Hematopoietic multipotent progenitor cell treated with erythropoietin and hydrocortisone succinate and interleukin-3 and kit ligand, for 6 days (in vitro differentiated cells): ENCODE data around the gene VASH2.
A peak's percentile ranks its signal among the peaks of the same experiment; 100 is the strongest.

Experiments
- DNase-seq: peaks from one replicate; pipeline ENCODE4 v3.0.0-alpha.2; 2015

VASH2 gene

DNA sequence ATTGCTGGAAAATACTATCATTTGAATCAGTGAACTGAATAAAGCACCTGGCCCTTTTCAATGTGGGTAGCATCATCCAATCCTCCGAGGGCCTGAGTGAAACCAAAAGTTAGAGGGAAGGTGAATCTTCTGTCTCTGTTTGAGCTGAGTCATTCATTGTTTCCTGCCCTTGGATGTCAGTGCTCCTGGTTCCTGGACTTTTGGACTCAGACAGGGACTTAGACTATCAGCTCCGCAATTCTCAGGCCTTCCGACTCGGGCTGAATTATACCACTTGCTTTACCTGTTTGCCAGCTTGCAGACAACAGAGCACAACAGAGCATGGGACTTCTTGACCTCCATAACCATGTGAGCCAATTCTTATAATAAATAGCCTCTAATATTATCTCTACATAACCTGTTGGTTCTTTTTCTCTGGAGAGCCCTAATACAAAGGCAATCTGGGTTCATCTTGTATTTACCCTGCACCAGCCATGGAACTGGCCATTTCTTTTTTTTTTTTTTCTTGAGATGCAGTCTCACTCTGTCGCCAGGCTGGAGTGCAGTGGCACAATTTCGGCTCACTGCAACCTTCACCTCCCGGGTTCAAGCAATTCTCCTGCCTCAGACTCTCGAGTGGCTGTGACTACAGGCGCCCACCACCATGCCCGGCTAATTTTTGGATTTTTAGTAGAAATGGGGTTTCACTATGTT, 19.2 kb upstream of the VASH2 start:
- no peak for DNase-seq

DNA sequence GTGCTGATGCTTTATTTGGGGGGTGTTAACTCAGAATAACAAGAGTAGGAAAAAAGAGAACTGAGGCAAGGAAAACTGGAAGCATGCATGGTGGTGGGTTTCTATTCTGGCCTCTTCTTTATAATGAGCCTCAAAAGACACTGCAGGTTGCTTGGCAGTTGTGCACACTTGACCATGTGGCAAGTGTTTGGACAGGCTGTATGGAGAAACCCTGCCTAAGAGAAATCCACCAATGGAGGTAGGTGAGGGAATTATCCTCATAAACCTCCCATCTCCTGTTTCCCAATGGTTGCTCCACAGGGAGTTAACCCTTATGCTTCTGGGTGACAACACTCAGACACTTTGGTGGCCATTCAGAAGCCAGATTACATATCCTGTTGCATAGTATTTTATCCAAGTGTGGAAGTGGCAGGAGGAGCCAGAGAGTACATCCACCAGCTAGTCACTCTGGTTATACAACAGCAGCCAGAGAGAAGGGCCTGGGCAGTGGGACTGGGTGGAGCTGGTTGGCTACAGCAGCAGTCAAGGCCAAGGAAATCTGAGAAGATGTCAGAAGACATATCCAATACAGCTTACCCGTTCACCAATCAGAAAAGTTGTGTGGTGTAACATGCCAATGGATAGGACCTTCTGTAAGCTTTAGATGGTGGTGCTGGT, 16.4 kb upstream of the VASH2 start:
- no peak for DNase-seq

DNA sequence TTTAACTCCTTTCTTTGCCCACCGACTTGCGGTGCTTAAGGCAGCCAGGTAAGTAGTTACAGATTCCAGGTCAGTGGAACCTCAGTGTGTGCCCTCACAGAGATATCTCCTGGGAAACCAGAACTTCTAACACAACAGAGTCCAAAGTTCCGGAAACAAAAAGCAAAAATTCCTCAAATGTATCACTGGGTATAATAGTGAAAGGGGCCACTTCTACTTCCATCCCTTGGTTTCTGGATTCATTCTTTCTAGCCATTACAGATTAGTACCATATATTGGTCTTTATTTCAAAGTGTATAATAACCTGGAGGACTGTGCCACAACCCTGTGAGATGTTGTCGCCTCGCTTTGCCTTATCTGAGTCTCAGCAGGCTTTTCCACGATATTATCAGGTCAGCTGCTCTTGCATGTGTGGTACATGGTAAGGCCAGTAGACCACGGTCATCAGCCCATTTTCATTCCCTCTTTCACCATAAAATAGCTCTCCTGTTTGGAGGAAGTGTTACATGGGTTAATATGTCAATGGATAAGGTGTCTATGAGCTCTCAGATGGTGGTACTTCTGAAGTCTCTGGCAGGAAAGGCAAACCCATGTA, 14.9 kb upstream of the VASH2 start:
- DNase-seq = peak; percentile 24

DNA sequence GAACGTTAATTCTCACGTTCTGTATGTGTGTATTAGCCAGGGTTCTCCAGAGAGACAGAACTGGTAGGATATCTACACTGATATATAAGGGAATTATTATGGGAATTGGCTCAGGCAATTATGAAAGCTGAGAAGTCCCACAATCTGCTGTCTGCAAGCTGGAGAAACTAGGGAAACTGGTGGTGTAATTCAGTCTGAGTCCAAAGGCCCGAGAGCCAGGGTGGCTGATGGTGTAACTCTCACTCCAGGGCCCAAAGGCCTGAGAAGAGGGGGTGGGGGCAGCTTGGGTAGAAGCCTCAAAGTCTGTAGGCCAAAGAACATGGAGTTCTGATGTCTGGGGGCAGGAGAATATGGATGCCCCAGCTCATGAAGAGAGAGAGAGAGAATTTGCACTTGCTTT, 13.3 kb upstream of the VASH2 start:
- no peak for DNase-seq

DNA sequence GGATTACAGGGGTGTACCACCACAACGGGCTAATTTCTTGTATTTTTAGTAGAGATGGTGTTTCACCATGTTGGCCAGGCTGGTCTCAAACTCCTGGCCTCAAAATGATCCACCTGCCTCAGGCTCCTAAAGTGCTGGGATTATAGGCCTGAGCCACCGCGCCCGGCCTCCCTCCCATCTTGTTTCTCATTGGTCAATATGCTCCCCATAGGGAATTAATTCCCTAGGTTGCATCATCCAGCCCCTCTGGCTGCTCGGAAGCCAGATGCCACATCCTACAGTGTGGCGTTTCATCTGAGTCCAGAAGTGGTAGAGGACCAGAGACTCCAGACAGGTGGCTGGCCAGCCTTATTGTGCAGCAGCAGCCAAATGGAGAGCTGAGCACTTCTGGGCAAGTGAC, 11.5 kb upstream of the VASH2 start:
- DNase-seq = no peak

DNA sequence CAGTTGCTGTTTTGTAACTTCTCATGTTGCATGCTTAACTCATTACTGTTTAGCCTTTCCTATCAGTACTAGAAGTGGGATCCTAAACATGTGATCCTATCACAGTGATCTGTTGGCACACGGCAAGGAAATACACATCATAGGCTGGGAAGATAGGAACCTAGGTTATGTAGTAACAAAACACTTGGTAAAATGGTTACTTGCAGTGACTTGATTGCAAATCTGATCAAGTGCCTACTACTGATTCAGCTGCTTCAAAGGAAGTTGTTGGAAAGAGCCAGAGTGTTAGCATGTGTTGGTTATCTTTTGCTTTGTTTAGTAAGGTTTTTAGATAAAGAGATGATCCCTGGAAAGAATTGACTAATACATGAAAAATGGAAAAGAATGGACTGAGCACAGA, 8.9 kb upstream of the VASH2 start:
- no peak for DNase-seq

DNA sequence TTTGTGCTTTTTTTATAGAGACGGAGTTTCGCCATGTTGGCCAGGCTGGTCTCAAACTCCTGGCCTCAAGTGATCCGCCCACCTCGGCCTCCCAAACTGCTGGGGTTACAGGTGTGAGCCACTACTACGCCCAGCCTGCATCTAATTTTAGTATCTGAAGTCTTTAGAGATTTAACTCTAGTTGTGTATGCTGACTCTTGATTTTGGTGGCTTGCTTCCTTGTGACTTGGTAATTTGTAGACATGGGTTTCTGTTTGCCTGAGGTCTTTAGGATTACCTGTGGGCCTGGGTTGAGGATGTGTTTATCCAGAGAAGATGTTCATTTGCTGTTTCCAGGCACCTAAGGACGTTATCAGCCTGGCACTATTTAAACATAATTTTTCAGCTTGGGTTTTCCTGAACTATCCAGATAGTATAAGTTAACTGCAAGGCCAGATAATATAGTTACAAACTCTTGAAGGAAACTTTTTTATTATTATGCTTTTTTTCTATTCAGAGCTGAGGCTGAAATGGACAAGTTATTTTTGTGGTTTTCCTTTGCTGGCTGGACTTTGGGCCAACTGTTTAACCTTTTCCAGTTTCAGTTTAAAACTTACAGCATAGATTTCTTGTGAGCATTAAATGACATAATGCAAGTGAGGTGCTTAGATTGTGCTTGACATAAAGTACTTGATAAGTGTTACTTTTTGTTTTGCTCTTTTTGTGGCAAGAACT, 7.5 kb upstream of the VASH2 start:
- no peak for DNase-seq

DNA sequence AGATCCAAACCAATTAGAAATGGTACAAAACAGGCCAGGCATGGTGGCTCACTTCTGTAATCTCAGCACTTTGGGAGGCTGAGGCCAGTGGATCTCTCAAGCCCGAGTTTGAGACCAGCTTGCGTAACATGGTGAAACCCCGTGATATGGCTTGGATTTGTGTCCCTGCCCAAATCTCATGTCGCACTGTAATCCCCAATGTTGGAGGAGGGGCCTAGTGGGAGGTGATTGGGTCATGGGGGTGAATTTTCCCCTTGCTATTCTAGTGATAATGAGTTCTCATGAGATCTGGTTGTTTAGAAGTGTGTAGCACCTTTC, 7.0 kb upstream of the VASH2 start:
- no peak for DNase-seq

DNA sequence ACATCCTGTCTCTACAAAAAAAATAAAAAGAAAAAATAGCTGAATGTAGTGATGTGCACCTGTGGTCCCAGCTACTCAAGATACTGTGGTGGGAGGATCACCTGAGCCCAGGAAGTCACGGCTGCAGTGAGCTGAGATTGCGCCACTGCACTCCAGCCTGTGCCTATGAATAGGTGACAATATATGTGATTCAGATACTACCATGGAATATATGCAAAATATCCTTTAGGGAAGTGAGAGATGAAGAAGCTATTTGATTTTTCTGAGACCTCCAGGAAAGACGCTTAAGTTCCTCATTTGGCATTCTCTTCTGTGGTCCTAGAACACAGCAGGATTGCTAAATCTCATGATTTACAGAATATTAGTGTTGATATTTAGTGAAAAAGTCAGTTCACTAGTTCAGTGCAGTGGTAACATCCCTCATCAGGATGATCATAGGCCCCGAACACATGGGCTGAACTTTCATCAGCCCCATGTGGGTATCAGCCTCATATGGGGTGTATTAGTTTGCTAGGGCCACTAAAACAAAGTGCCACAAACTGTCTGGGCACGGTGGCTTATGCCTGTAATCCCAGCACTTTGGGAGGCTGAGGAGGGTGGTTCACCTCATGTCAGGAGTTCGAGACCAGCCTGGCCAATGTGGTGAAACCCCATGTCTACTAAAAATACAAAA, 6.0 kb upstream of the VASH2 start:
- no peak for DNase-seq

DNA sequence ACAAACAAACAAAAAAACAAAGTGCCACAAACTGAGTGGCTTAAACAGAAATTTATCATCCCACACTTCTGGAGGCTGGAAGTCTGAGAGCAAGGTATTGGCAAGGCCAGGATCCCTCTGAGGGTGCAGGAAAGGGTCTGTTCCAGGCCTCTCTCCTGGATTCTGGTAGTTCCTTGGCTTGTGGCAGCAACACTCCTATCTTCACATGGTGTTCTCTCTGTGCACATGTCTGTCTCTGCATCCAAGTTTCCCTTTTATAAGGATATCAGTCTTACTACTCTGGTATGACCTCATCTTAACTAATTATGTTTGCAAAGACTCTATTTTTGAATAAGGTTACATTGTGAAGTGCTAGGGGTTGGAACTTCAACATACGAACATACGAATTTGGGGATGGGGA, 5.3 kb upstream of the VASH2 start:
- DNase-seq = no peak

DNA sequence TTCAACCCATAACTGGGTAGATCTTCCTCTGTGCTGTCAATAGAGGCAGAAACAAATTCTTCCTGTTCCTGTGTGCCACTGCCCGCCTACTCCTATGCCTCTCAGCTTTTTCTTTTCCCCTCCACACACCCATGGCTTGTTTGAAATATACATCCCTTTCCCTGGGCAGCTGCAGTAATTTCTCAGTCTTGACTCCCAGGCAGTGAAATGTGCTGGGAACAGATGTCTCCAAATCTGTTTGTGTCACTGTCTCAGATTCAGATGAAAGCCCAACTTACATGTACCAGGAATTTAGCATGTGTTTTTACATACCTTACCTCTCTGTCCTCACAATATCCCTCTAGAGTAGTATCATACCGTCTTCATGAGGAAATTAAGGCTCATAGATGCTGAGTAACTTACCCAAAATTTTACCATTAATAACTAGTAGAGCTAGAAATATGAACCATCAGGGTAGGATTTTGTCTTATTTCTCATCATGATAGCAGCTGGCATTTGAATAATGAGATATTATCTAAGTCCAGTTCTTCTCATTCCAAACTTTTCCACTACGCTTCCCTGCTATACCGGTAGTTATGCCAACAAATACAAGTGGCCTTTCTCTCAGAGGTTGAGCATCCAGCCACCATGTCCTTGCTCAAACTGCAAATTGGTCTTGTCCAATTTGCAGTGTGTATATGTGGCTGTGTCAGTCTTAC, 4.7 kb upstream of the VASH2 start:
- no peak for DNase-seq

DNA sequence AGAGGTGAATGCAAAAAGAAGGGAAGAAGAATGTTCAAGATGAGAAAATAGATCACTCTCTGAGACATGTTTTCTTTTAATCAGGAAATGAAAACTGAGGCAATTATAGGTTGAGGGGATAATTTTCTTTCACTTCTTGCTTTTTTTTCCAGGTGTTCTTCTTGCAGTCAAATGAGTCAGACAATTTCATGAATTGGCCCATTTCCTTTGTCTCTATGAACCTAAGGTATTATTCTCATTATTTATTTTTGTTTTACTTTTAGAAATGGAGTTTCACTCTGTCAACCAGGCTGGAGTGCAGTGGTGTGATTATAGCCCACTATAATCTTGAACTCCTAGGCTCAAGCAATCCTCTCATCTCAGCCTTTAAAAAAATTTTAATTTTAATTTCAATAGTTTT, 3.5 kb upstream of the VASH2 start:
- DNase-seq = no peak

DNA sequence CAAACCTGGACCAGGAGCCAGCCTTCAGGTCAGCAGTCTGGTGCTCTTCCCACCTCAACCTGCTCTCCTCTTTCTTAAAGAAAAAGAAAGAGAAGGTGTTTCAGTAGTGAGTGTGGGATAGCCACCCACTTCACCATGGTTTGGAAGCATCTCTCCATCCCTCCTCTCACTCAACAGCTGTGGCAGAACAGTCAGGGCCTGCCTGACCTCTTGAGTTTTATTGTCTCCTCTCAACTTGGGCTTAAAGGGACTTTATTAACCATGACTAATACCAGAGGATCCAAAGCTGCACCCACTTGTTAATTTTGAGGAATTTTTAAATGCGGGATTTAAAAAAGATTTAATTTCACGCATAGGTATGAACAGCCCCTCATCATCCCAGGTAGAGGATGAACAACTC, 570 bp upstream of the VASH2 start:
- DNase-seq = no peak

DNA sequence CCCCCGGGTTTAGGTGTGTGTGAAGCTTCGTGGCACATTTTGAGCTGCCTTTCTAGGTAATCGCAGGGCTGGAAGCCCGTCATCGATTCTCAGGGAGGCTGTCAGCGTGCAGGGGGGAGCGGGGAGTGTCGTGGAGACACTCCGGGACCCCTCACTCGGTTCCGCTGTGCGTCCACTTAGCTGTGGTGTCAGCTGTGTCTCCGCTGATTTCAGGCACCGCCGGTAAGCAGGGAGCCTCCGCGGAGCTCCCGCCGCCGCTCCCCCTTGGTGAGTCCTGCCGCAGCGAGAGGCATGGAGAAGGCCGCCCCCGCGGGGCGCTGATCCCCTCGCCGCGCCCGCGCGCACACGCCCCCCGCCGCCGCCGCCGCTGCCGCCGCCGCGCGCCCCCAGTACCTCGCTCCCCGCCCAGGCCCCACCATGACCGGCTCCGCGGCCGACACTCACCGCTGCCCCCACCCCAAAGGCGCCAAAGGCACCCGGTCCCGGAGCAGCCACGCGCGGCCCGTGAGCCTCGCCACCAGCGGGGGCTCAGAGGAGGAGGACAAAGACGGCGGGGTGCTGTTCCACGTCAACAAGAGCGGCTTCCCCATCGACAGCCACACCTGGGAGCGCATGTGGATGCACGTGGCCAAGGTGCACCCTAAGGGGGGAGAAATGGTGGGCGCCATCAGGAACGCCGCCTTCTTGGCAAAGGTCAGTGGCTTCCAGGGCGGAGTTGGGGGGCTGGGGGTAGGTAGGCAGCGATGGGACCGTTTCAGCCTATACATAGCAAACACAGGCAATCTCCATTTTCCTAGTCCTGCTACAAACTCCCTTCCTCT, 995 bp downstream of the VASH2 start:
- DNase-seq = no peak

DNA sequence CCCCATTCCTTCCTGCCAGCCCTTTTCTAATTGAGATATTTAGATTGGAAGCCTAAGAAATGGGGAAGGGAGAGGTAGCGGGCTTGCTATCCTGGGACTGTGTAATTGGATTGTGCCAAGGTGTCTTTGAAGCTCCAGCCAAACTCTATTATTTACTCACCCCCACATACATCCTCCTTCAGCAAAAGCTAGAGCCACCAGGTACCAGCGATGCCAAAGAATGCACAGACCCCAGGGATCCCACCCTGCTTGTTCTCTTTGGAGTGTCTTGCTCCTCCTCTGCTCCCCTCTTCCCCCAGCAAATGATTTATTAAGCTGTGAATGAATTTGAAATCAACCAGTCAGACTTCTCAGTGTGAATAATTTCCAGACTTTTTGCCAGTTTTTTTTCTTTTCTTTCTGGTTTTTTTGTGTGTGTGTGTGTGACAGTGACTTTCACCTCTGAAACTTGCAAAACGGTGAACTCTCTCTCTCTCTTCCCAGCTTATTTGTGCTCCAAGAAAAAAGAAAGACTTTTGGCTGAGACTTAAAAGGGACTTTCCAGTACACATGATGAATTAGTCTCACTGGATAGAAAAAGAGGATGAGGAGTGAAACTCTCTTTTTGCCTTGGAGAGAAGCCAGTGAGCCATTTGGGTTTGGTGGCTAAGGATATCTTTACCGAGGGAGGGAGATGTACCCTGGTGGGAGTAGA, 1.8 kb downstream of the VASH2 start:
- DNase-seq = no peak

DNA sequence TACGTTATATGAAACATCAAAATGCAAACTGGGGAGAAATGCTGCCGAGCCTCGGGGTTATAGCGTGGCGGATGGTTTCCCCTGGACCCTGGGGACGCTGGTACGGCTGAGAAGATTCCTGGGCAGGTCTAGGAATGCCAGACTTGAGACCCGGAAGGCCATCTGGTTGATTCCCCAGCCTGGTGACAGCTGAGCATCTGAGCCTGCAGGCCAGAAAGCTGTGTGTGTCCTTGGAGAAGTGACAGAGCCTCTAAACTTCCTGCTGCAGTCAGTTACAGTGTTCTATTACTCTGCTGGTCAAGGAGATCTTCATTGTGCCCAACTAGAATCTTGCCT, 2.3 kb downstream of the VASH2 start:
- DNase-seq = no peak

DNA sequence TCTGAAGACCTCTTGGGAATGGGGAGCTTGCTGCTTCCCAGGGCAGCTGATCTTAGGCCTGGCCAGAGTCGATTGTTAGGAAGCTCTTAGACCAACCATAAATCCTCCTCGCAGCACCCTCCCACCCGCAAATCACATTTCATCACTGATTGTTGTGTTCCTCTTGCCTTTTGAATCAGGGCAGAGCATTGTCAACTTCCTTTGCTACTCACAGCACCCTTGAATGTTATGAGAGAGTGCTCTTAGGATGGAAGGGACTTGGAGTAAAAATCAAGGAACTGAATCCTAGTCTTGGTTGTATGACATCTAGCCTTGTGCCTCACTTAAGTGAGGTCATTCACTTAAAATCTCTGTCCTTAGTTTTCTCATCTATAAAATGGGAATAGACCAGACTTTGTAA, 3.0 kb downstream of the VASH2 start:
- no peak for DNase-seq

DNA sequence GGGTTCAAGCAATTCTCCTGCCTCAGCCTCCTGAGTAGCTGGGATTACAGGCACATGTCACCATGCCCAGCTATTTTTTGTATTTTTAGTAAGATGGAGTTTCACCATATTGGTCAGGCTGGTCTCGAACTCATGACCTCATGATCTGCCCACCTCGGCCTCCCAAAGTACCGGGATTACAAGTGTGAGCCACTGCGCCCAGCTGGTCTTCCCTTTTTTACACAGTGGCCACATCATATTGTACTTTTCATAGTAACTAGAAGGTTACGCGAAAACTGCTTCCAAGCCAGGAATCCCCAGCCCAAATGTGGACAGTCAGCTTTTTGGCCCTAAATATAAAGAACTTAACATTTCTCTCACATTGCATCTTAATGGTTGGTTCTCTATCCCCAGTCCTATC, 4.2 kb downstream of the VASH2 start:
- no peak for DNase-seq

DNA sequence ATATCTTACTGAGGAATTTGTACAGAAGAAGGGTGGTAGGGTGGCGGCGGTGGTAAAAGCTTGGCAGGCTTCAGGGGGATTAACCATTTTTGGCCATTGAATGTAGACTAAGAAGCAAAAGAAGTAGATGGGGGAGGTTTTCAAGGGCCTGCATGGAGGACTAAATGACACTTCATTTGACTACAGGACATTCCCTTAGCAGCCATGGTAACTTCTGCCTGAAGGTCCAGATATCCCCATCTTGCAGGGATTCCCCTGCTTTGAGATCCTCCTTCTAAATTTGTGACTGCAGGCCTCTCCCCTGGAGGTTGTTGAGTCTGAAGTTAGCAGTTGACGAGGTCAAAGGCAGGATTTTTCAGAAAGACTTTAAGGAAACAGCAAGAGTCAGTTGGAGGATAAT, 4.8 kb downstream of the VASH2 start:
- no peak for DNase-seq

DNA sequence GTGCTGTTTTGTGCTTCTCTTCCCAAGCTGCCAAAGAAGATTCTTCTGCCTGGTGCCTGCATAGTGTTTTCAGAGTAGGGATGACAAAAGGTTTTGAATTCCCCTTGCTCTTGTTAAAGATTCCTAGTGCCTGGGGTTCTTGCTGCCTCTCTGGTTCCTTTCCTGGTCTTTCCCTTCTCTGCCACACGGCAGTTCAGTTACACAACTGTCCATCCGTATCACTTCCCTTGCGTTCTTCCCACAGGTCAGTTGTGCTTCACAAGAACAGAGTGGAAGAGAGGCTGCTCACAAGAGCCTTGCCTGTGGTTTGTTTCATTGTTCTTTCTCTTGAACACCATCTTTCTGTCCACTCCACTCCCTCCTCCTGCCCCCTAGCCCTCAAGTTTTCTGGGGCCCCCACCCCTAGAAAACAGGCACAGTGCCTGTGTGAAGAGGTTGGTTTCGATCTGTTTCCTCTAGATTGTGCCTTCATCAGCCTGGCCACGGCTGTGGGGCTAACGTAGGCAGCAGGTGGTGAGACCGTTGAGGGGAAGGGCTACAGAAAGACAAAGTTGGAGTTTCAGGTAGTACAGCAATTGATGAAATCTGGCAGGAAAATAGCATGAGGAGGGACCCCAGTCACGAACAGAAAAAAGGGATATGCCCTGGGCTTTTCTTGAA, 5.8 kb downstream of the VASH2 start:
- no peak for DNase-seq

DNA sequence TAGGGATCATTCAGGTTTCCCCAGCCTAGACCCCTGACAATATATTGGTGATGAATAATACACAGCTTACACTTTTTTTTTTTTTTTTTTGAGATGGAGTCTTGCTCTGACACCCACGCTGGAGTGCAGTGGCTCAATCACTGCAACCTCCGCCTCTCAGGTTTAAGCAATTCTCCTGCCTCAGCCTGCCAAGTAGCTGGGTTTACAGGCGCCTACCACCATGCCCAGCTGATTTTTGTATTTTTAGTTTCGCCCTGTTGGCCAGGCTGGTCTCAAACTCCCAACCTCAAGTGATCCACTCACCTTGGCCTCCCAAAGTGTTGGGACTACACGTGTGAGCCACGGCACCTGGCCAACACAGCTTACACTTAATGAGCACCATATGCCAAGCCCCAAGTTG, 7.2 kb downstream of the VASH2 start:
- DNase-seq = no peak
